SK-N-SH (cell line): ENCODE results near the gene CHST2. TPM values are rescaled to one million over a fixed set of nuclear protein-coding genes. Genes with fewer than 3 reads are reported as not detected.

Source experiments
- CTCF ChIA-PET: fragments of 300-600, 350-600 bp; formaldehyde crosslinking; extraction: SDS; loops from one replicate; lab custom pipeline; 2021; lab: Yijun Ruan, JAX
- POLR2A ChIA-PET: fragments of 350-600 bp; sonication (Branson Sonifier 250); formaldehyde crosslinking; extraction: SDS; loops from one replicate; lab custom pipeline; 2020; ENCODE audit warnings: antibody characterized with exemption, inconsistent platforms; lab: Yijun Ruan, JAX
- DNase-seq: peaks from one replicate; pipeline ENCODE4 v3.0.0; 2012
- H2AFZ ChIP-seq: fragments of 200-600 bp; sonication (generic); 2 replicates; pipeline ENCODE4 v1.8.1; 2016; ENCODE audit warnings: antibody characterized with exemption, mild to moderate bottlenecking, low read depth
- H3F3A ChIP-seq: fragments of 200-600 bp; sonication (generic); replicated peaks from 2 replicates; pipeline ENCODE3; 2016; ENCODE audit warnings: antibody characterized with exemption, mild to moderate bottlenecking; ENCODE audit not compliant: insufficient read depth
- H3K27ac ChIP-seq, 2 experiments: fragments of 200-500 bp in 1 of 2; fragments of 200-600 bp in 1 of 2; sonication (Bioruptor generic) in 1 of 2; sonication (generic), shearing (Covaris generic) in 1 of 2; 2 replicates each; pipeline versions ENCODE4 v1.5.1 to v1.6.1; 2014 to 2016; ENCODE audit warnings: low read depth in 2 of 2, inconsistent platforms in 1 of 2, low read length in 1 of 2, mild to moderate bottlenecking in 1 of 2, mixed read lengths in 1 of 2
- H3K27me3 ChIP-seq: fragments of 200-600 bp; sonication (generic), shearing (Covaris generic); 2 replicates; pipeline ENCODE4 v1.6.1; 2016; ENCODE audit warnings: mixed run types; ENCODE audit not compliant: insufficient read depth
- H3K36me3 ChIP-seq, 2 experiments: fragments of 200-500 bp in 1 of 2; fragments of 200-600 bp in 1 of 2; sonication (Bioruptor generic) in 1 of 2; sonication (generic) in 1 of 2; replicated peaks in 1 of 2; 2 replicates each; pipeline versions ENCODE3 to v1.5.1; 2014 to 2016; ENCODE audit warnings: low read length in 1 of 2, mild to moderate bottlenecking in 1 of 2; ENCODE audit not compliant: insufficient read depth in 2 of 2, control insufficient read depth in 1 of 2
- H3K4me1 ChIP-seq, 2 experiments: fragments of 200-500 bp in 1 of 2; fragments of 200-600 bp in 1 of 2; sonication (Bioruptor generic) in 1 of 2; sonication (generic), shearing (Covaris generic) in 1 of 2; 2 replicates each; pipeline versions ENCODE4 v1.5.1 to v1.6.1; 2014 to 2016; ENCODE audit warnings: low read depth in 1 of 2, low read length in 1 of 2, mixed run types in 1 of 2; ENCODE audit not compliant: insufficient read depth in 2 of 2, control insufficient read depth in 1 of 2
- H3K4me2 ChIP-seq: fragments of 200-600 bp; sonication (generic), shearing (Covaris generic); 2 replicates; pipeline ENCODE4 v1.6.1; 2017; ENCODE audit warnings: mixed run types
- H3K4me3 ChIP-seq, 2 experiments: fragments of 200-500 bp in 1 of 2; fragments of 200-600 bp in 1 of 2; sonication (Bioruptor generic) in 1 of 2; sonication (generic), shearing (Covaris generic) in 1 of 2; 2 replicates each; pipeline versions ENCODE4 v1.5.1 to v1.8.1; 2014 to 2016; ENCODE audit warnings: low read depth in 2 of 2, inconsistent platforms in 1 of 2, low read length in 1 of 2, mild to moderate bottlenecking in 1 of 2, mixed read lengths in 1 of 2, moderate library complexity in 1 of 2
- H3K79me2 ChIP-seq: fragments of 200-600 bp; sonication (generic); 2 replicates; pipeline ENCODE4 v1.8.1; 2017; ENCODE audit warnings: mild to moderate bottlenecking; ENCODE audit not compliant: insufficient read depth
- H3K9ac ChIP-seq: fragments of 200-600 bp; sonication (generic); 2 replicates; pipeline ENCODE4 v1.6.1; 2017; ENCODE audit warnings: mixed run types
- H3K9me2 ChIP-seq: fragments of 200-600 bp; sonication (generic); 2 replicates; pipeline ENCODE4 v1.6.1; 2017; ENCODE audit warnings: mixed run types
- H3K9me3 ChIP-seq: fragments of 200-600 bp; sonication (generic); 2 replicates; pipeline ENCODE4 v1.6.1; 2017; ENCODE audit warnings: mixed run types, mild to moderate bottlenecking, moderate library complexity
- H4K20me1 ChIP-seq: fragments of 200-600 bp; sonication (generic); 2 replicates; pipeline ENCODE4 v1.6.1; 2017; ENCODE audit warnings: mild to moderate bottlenecking, mixed run types; ENCODE audit not compliant: insufficient read depth
- CHD2 ChIP-seq: fragments of 150-350 bp; IDR thresholded peaks from 2 replicates; pipeline ENCODE4 v1.6.1; 2018; ENCODE audit warnings: low read length; ENCODE audit not compliant: partially characterized antibody
- CTCF ChIP-seq: fragments of 200-600 bp; sonication (generic); IDR thresholded peaks from 2 replicates; pipeline ENCODE4 v1.6.1; 2017; ENCODE audit warnings: antibody characterized with exemption, mild to moderate bottlenecking, moderate library complexity
- ELF1 ChIP-seq: IDR thresholded peaks from 2 replicates; pipeline ENCODE4 v1.4.0; 2012
- EP300 ChIP-seq, 2 experiments: IDR thresholded peaks; 2 replicates each; pipeline versions ENCODE4 v1.4.0 to v1.6.1; 2012; ENCODE audit warnings: borderline replicate concordance in 1 of 2, low read depth in 1 of 2, low read length in 1 of 2
- FOSL2 ChIP-seq: IDR thresholded peaks from 2 replicates; pipeline ENCODE4 v1.4.0; 2012; ENCODE audit warnings: low read depth, mild to moderate bottlenecking, moderate library complexity, borderline replicate concordance
- FOXM1 ChIP-seq: IDR thresholded peaks from 2 replicates; pipeline ENCODE4 v1.4.0; 2012; ENCODE audit warnings: low read depth, mild to moderate bottlenecking
- GABPA ChIP-seq: IDR thresholded peaks from 2 replicates; pipeline ENCODE4 v1.4.0; 2012; ENCODE audit warnings: low read depth, mild to moderate bottlenecking
- GATA2 ChIP-seq: sonication (generic); formaldehyde crosslinking; IDR thresholded peaks from 2 replicates; pipeline ENCODE4 v1.5.0; 2020; ENCODE audit warnings: mild to moderate bottlenecking, missing genetic modification reagents
- MEF2A ChIP-seq: IDR thresholded peaks from 2 replicates; pipeline ENCODE4 v1.4.0; 2012; ENCODE audit warnings: low read depth, borderline replicate concordance
- NRF1 ChIP-seq: IDR thresholded peaks from 2 replicates; pipeline ENCODE4 v1.6.1; 2012; ENCODE audit warnings: low read depth, mild to moderate bottlenecking, low read length
- RAD21 ChIP-seq: IDR thresholded peaks from 2 replicates; pipeline ENCODE4 v1.6.1; 2012; ENCODE audit warnings: mild to moderate bottlenecking, low read length
- RXRA ChIP-seq: IDR thresholded peaks from 2 replicates; pipeline ENCODE4 v1.4.0; 2012; ENCODE audit warnings: low read depth, mild to moderate bottlenecking, borderline replicate concordance
- SIN3A ChIP-seq: IDR thresholded peaks from 2 replicates; pipeline ENCODE4 v1.6.1; 2012; ENCODE audit warnings: low read depth, mild to moderate bottlenecking, low read length, moderate library complexity, borderline replicate concordance
- SMC3 ChIP-seq: IDR thresholded peaks from 2 replicates; pipeline ENCODE4 v1.6.1; 2012; ENCODE audit warnings: low read depth, low read length, improper control_type of control experiment
- WGBS: methylation state at CpG from one replicate; pipeline ENCODE4 v1.1.6; 2017; ENCODE audit warnings: low lambda C conversion rate; 5-methylcytosine and 5-hydroxymethylcytosine counted together
- polyA plus RNA-seq, 3 experiments: library from polyadenylated mRNA; depleted of rRNA; stranded (reverse); fragments of >200 nt; gene quantifications; 2 replicates each; pipeline ENCODE4 v1.2.3, GENCODE V29; 2012

CHST2 gene
- polyA plus RNA-seq, 1 of the 3 experiments (the other 2 are of a cell fraction), result 1.6 TPM

GRCh38 chr3:143166376-143166775 is 46.8 kb downstream of the CHST2 start:
- no peak overlapping the region for H3K4me2 ChIP-seq
- no peaks in the 10 kb centered on the region for H3K36me3 ChIP-seq
- H3K4me3 ChIP-seq, result no peak overlapping the region
- ChIA-PET CTCF (no interaction called here), POLR2A (no interaction called here)
- no peaks in the 10 kb centered on the region for H3K27me3 ChIP-seq
- DNase-seq, result no peak
- peaks cover 12% of the 10 kb centered on the region for H3F3A ChIP-seq
- H3K9me2 ChIP-seq, result no peaks in the 10 kb centered on the region
- no peaks in the 10 kb centered on the region for H3K9me3 ChIP-seq
- H3K27ac ChIP-seq, result no peak overlapping the region
- H3K4me1 ChIP-seq, result peaks cover 0 to 6% of the 10 kb centered on the region in 2 experiments; a peak in 2 of 4 replicates
- no peak overlapping the region for H2AFZ ChIP-seq
- 65% methylated on average over 3 of the region's 3 CpGs for WGBS
- no peak overlapping the region for H3K9ac ChIP-seq
- no peaks in the 10 kb centered on the region for H4K20me1 ChIP-seq
- no peak for TF ChIP-seq SMC3
- TF ChIP-seq SIN3A, result no peak
- no peak for TF ChIP-seq CHD2
- no peak for TF ChIP-seq CTCF
- no peak for TF ChIP-seq RXRA
- TF ChIP-seq MEF2A, result no peak
- no peak for TF ChIP-seq FOSL2
- TF ChIP-seq NRF1, result no peak
- no peak for TF ChIP-seq GATA2 (CRISPR knock-in tag)
- no peak for TF ChIP-seq GABPA
- TF ChIP-seq EP300 (IDR thresholded peaks at IDR 0.05; ENCODE audit: borderline replicate concordance in 1 of 2, low read depth in 1 of 2, low read length in 1 of 2), result no peak
- H3K79me2 ChIP-seq, result no peaks in the 10 kb centered on the region

- no peak for TF ChIP-seq ELF1
- TF ChIP-seq FOSL2, result 0 out of 2 replicates have a peak, but pooled peaks have one; percentile 6
- no peak for TF ChIP-seq RAD21
- no peak for TF ChIP-seq FOXM1
- Histone ChIP-seq H3F3A (peaks cover 13% of the 10 kb centered on the region), H3K9me3 (no peaks in the 10 kb centered on the region), H2AFZ (no peak overlapping the region), H3K27ac (no peak overlapping the region; a peak in 1 of 4 replicates), H3K27me3 (no peaks in the 10 kb centered on the region), H3K36me3 (no peaks in the 10 kb centered on the region), H3K4me1 (peaks cover 0 to 6% of the 10 kb centered on the region in 2 experiments; a peak in 2 of 4 replicates), H3K4me2 (peak overlapping the region; percentile 2; the same call in 1 of the 2 replicates), H3K4me3 (no peak overlapping the region), H3K9ac (no peak overlapping the region), H3K79me2 (no peaks in the 10 kb centered on the region), H3K9me2 (no peaks in the 10 kb centered on the region), H4K20me1 (no peaks in the 10 kb centered on the region)
- CTCF ChIA-PET, result no interaction called here
- DNase-seq, result no peak
- POLR2A ChIA-PET, result no interaction called here
- WGBS, result 4% methylated on average over 2 of the region's 2 CpGs
Observed at GRCh38 chr3:143167969-143168854, 48.6 kb downstream of the CHST2 start.
